Ishikawa (cell line): Measurements from ENCODE around the gene TMEM101.

Experiments used
- CEBPB ChIP-seq: IDR thresholded peaks from 2 replicates; pipeline ENCODE4 v1.6.1; 2012
- CREB1 ChIP-seq: IDR thresholded peaks from 2 replicates; pipeline ENCODE4 v1.6.1; 2012; ENCODE audit warnings: low read depth
- EGR1 ChIP-seq: IDR thresholded peaks from 2 replicates; pipeline ENCODE4 v1.6.1; 2012
- EP300 ChIP-seq: IDR thresholded peaks from 2 replicates; pipeline ENCODE4 v1.6.1; 2012; ENCODE audit warnings: borderline replicate concordance
- FOXM1 ChIP-seq: IDR thresholded peaks from 2 replicates; pipeline ENCODE4 v1.6.1; 2012; ENCODE audit warnings: low read depth, borderline replicate concordance
- MAX ChIP-seq: IDR thresholded peaks from 2 replicates; pipeline ENCODE4 v1.6.1; 2012
- NFIC ChIP-seq: IDR thresholded peaks from 2 replicates; pipeline ENCODE4 v1.6.1; 2012
- RAD21 ChIP-seq: IDR thresholded peaks from 2 replicates; pipeline ENCODE4 v1.6.1; 2012; ENCODE audit warnings: low read depth
- REST ChIP-seq: IDR thresholded peaks from 2 replicates; pipeline ENCODE4 v1.6.1; 2012; ENCODE audit warnings: low read depth, mild to moderate bottlenecking
- TAF1 ChIP-seq: IDR thresholded peaks from 2 replicates; pipeline ENCODE4 v1.6.1; 2012; ENCODE audit warnings: low read depth, mild to moderate bottlenecking
- TEAD4 ChIP-seq: IDR thresholded peaks from 2 replicates; pipeline ENCODE4 v1.6.1; 2012
- USF1 ChIP-seq: IDR thresholded peaks from 2 replicates; pipeline ENCODE4 v1.6.1; 2012
- YY1 ChIP-seq: IDR thresholded peaks from 2 replicates; pipeline ENCODE4 v1.6.1; 2012; ENCODE audit warnings: low read depth
- ZBTB7A ChIP-seq: IDR thresholded peaks from 2 replicates; pipeline ENCODE4 v1.6.1; 2012; ENCODE audit warnings: low read depth

GRCh38 chr17:43978078-43978477 is 36.7 kb downstream of the TMEM101 start:
- TF ChIP-seq CREB1 (no peak), EGR1 (no peak), EP300 (no peak), REST (no peak), RAD21 (no peak), TEAD4 (no peak), MAX (no peak), TAF1 (no peak), YY1 (no peak), NFIC (no peak), CEBPB (no peak), USF1 (no peak), FOXM1 (no peak), ZBTB7A (no peak)
